ENCODE results near the gene CNN2.

CNN2 gene

DNA sequence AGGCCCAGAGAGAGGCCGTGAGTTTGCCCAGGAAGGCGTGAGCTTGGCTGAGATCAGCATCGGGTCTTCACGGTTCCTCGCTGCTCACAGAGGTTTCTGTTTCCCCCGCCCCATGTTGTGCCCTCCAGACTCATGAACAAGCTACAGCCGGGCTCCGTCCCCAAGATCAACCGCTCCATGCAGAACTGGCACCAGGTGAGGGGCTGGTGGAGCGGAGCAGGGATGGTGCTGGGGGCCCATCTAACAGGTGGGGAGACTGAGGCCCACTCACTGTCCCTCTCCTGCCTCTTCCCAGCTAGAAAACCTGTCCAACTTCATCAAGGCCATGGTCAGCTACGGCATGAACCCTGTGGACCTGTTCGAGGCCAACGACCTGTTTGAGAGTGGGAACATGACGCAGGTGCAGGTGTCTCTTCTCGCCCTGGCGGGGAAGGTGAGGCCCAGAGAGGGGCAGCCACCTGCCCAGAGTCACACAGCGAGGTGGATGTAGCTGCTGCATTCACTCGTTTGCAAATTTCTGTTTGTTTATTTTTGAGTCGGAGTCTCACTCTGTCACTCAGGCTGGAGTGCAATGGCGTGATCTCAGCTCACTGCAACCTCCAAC is 6.0 kb downstream of the CNN2 start:
- no peak for FAIRE-seq

DNA sequence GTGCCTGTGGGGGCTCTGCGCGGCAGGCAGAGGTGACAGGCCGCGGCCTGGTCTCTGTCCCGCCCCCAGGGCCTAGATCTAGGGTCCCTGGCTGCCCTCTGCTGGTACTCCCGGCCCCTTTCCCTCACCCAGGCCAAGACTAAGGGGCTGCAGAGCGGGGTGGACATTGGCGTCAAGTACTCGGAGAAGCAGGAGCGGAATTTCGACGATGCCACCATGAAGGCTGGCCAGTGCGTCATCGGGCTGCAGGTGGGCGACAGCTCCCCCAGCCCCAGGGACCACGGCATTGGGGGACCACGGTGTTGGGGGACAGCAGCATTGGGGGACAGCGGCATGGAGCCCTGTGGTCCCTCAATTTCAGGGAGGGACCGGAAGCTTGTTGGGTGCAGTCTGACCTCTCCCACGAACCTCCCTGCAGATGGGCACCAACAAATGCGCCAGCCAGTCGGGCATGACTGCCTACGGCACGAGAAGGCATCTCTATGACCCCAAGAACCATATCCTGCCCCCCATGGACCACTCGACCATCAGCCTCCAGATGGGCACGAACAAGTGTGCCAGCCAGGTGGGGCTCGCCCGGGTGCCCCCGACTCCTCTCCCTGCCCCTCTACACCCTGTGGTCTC is 9.7 kb downstream of the CNN2 start:
- no peak for FAIRE-seq

DNA sequence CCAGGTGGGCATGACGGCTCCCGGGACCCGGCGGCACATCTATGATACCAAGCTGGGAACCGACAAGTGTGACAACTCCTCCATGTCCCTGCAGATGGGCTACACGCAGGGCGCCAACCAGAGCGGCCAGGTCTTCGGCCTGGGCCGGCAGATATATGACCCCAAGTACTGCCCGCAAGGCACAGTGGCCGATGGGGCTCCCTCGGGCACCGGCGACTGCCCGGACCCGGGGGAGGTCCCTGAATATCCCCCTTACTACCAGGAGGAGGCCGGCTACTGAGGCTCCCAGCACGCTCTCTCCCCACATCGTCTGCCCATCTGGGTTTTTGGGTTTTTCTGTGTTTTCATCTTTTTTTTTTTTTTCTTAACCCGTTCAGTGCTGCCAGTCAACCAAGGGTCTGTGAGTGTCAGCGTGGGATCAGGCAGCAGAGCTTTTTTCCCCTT is 11.2 kb downstream of the CNN2 start:
- no peak for FAIRE-seq

DNA sequence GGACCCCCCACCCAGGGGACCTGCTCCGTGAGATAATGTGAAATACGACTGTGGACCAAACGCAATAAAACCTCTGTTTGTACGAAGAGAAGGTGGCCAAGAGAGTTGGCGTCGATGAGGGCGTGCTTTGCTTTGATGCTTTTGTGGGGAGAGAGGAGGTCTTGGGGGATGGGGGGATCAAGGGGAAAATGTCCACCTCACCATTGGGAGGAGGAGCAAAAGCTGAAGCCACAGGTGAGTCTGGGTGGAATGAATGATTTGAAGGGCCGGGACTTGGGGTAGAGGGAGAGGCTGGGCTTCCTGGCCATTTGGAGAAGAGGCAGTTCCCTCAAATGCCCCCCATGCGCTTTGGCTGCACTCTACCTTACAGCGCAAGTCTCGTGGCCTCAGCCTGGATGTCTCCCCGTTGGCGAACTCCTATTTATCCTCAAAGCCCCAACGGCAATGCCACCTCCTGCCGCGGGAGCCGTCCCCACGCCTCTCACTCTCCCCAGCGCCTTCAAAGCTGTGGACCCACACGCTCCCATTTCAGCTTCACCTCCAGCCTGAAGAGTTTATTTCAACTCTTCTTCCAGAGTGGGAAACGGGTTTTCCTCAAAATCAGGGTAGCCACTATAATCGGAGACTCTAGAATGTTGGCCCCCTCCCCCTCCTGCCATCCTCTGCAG is 12.7 kb downstream of the CNN2 start:
- FAIRE-seq, result no peak

DNA sequence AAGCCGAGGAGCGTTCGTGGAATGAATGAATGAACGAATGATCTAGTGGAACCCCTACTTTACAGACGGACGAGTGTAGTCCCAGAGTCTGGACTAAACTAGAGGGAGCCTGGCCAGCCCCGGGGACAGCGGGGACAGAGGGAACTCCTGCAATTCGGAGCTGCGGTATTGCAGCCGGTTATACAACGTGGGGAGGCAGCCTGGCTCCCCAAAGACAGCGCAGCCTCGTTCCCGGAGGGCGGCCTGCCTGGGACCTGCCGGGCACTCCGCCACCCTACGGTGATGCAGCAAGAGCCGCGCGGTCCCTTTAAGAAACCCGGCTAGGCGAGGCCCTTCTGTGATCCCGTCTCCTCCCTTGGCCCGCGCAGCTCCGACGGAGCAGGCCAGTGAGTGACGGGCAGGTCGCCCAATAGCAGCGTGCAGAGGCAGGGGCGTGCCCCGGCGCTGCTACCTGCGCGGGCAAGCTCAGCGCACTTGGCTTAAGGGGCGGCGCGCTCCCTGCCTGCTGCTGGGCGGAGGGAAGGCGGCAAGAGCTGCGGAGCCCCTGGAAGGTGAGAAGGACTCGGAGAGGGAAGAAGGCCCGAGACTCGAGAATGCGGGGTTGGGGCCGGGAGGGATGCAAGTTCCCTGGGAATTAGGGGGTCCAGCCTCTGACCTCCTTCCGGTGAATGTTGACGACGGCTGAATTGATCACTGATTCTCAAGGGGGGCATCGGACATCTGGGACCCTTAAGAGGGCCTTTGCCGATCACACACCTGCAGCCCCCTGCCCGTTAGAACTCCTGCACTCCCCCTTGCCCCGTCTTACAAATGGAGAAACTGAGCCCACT is 13.5 kb downstream of the CNN2 start, which contains the start of gene ABCA7:
ABCA7 (plus strand) TSS at position 462 of the 830 bp plus-strand sequence. CDS start 1,255 bp downstream, outside the sequence.
- FAIRE-seq, result no peak

DNA sequence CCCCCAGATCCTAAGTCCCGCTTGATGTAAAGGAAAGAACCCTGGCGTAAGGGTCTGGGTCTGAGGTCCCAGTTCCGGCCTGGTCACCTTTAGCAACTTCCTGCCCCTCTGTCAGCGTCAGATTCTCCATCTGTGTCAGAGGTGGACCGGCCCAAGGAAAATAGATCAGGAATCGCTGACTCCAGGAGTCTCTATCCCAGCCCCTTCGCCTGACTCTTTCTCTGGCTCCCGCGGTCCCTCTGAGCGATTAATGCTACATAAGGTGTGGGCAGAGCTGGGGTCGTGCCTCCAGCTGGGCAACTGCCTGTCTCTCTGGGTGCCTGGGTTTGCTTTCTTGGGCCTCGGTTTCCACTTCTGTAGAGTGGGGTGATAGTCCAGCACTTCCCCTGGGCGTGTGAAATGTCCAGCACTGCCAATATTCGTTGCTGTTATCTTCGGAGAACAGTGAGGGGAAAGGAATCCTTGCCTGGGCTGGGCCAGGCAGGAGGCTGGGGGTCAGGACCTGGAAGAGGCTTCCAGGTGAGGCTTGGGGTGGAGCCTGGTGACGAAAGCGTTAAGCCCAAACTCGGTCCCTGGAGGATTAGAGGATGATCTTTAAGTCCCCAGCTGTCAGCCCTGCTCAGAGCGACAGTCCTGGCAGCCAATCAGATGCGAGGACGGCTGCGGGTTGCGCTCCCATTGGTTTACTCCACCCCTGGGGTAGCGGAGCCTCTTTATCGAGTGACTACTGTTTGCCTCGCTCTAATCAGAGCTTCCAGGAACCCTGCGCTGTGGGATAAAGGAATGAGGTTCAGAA is 14.3 kb downstream of the CNN2 start:
- FAIRE-seq, result no peak

DNA sequence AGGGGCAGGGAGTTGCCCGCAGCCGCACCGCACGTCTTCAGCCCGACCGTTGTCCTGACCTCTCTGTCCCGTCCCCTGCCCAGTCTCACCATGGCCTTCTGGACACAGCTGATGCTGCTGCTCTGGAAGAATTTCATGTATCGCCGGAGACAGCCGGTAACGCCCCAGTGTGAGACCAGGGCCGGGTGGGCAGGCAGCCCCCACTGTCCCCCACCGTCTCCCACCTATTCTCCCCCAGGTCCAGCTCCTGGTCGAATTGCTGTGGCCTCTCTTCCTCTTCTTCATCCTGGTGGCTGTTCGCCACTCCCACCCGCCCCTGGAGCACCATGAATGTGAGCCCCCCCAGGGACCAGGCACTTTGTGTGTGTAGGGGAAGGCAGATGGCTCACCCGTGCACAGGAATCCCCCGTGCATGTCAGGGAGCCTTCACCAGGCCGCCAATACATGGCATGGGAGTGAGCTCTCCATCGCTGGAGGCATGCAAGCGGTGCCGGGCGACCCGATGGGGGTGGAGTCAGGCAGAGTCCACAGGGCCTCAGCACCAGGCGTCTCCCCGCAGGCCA is 14.9 kb downstream of the CNN2 start:
- no peak for FAIRE-seq

DNA sequence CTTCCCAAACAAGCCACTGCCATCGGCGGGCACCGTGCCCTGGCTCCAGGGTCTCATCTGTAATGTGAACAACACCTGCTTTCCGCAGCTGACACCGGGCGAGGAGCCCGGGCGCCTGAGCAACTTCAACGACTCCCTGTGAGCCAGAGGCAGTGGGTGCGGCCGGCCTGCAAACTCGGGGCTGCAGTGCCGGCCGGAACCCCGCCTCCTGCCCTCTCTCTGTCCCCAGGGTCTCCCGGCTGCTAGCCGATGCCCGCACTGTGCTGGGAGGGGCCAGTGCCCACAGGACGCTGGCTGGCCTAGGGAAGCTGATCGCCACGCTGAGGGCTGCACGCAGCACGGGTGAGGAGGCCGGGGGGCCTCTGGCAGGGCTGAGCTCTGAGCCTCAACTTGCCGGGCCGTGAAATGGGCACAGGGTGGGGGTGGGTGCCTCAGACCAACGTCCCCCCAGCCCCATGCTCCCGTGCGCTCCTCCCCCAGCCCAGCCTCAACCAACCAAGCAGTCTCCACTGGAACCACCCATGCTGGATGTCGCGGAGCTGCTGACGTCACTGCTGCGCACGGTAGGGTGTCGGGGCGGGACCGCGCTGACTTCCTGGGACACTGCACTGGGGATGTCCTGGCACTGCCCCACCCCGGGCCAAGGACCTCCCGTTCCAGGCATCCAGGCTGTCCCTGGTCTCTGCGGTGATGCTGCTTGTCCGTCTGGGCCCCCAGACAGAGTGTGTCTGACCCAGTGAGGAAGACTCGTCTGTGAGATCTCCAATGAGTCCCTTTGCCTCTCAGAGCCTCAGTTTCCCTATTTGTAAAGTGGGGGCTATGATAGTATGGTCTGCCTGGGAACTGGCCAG is 15.7 kb downstream of the CNN2 start:
- FAIRE-seq, result no peak

DNA sequence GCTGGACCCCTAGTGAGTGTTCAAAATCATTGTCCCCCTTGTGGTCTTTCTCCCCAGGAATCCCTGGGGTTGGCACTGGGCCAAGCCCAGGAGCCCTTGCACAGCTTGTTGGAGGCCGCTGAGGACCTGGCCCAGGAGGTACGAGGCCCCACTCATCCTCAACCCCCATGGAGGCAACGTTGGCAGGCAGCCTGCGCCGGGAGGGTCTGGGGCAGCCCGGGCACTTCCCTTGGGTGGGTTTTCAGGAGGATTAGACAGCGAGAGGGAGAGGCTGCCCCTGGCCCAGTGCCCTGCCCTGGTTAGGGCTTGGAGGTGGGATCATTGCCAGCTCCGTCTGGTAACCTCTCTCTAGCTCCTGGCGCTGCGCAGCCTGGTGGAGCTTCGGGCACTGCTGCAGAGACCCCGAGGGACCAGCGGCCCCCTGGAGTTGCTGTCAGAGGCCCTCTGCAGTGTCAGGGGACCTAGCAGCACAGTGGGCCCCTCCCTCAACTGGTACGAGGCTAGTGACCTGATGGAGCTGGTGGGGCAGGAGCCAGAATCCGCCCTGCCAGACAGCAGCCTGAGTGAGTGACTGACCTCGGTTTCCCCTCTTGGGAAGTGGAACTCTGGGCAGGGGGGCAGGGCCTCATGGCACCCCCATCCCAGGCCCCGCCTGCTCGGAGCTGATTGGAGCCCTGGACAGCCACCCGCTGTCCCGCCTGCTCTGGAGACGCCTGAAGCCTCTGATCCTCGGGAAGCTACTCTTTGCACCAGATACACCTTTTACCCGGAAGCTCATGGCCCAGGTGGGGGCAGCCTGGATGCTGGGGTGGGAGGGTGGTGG is 16.5 kb downstream of the CNN2 start:
- FAIRE-seq, result no peak

DNA sequence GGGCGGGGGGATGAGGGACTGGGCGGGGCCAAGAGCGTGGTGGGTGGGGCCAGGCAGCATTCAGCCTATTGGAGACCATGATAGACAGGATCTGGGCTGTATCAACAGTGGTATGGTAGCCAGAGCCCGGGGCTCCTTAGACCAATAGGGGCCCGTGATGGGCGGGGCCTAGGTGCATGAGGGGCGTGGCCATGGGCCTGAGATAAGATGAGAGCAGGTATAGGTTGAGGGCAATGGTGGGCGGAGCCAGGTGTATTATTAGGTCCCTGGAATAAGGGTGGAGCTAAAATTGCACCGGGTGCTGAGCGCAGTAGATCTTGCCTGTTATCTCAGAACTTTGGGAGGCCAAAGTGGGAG is 18.8 kb downstream of the CNN2 start:
- no peak for FAIRE-seq

DNA sequence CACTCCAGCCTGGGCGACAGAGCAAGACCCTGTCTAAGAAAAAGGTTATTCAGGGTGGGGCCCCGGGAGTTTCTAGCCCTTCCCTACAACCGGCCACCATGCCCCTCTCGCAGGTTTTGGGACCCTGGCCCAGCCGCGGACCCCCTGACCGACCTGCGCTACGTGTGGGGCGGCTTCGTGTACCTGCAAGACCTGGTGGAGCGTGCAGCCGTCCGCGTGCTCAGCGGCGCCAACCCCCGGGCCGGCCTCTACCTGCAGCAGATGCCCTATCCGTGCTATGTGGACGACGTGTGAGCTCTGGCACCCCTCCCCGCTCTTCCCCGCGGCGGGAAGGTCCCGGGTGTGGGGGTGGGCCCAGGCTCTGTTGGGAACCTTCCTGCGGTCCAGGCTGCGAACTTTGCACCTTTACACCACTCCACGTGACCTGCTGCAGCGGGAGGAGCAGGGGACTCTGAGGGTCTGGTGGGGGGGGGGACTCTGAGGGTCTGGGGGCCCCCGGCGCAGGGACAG is 19.8 kb downstream of the CNN2 start:
- no peak for FAIRE-seq

DNA sequence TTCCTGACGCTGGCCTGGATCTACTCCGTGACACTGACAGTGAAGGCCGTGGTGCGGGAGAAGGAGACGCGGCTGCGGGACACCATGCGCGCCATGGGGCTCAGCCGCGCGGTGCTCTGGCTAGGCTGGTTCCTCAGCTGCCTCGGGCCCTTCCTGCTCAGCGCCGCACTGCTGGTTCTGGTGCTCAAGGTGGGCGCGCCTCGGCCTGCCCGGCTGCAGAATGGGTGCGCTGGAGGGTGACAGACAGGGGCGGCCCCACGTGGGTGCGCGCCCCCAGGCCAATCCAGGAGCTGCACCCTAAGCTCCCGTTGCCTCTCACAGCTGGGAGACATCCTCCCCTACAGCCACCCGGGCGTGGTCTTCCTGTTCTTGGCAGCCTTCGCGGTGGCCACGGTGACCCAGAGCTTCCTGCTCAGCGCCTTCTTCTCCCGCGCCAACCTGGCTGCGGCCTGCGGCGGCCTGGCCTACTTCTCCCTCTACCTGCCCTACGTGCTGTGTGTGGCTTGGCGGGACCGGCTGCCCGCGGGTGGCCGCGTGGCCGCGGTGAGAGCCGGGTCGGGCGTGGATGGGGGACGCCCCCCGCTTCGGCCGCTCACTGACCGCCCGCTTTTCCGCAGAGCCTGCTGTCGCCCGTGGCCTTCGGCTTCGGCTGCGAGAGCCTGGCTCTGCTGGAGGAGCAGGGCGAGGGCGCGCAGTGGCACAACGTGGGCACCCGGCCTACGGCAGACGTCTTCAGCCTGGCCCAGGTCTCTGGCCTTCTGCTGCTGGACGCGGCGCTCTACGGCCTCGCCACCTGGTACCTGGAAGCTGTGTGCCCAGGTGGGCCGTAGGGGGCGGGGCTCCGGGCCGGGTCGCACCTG is 20.7 kb downstream of the CNN2 start:
- FAIRE-seq, result no peak

DNA sequence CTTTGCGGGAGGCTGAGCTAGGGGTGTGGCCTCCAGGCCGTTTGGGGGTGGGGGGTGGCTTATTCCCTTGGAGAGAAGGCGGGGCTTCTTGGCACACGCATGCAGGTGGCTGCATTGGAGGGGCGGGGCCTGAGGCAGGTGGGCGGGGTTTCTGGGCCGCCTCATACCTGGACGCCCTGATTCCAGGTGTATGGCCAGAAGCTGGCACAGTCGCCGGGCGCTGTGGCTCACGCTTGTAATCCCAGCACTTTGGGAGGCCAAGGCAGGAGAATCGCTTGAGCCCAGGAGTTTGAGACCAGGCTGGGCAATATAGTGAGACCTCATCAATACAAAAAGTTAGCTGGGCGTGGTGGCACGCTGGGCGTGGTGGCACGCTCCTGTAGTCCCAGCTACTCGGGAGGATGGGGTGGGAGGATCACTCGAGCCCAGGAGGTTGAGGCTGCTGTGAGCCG is 21.3 kb downstream of the CNN2 start:
- FAIRE-seq, result no peak

DNA sequence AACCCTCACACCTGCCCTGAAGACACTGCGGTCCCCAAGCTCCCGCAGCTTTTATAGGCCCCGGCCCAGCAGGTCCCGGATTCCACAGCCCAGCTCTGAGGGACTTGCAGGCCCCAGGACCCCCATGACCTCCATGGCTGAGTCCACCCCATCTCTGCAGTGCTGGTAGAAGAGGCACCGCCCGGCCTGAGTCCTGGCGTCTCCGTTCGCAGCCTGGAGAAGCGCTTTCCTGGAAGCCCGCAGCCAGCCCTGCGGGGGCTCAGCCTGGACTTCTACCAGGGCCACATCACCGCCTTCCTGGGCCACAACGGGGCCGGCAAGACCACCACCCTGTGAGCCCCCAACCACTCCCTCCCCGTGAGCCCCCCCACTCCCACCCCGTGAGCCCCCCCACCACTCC is 22.7 kb downstream of the CNN2 start:
- FAIRE-seq, result no peak

DNA sequence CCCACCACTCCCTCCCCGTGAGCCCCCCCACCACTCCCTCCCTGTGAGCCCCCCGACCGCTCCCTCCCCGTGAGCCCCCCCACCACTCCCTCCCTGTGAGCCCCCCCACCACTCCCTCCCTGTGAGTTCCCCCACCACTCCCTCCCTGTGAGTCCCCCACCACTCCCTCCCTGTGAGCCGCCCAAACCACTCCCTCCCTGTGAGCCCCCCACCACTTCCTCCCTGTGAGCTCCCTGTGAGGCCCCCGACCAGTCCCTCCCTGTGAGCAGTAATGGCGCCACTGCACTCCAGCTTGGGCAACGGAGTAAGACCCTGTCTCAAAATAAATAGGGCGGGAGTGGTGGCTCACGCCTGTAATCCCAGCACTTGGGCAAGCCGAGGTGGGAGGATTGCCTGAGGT is 23.4 kb downstream of the CNN2 start:
- no peak for FAIRE-seq

DNA sequence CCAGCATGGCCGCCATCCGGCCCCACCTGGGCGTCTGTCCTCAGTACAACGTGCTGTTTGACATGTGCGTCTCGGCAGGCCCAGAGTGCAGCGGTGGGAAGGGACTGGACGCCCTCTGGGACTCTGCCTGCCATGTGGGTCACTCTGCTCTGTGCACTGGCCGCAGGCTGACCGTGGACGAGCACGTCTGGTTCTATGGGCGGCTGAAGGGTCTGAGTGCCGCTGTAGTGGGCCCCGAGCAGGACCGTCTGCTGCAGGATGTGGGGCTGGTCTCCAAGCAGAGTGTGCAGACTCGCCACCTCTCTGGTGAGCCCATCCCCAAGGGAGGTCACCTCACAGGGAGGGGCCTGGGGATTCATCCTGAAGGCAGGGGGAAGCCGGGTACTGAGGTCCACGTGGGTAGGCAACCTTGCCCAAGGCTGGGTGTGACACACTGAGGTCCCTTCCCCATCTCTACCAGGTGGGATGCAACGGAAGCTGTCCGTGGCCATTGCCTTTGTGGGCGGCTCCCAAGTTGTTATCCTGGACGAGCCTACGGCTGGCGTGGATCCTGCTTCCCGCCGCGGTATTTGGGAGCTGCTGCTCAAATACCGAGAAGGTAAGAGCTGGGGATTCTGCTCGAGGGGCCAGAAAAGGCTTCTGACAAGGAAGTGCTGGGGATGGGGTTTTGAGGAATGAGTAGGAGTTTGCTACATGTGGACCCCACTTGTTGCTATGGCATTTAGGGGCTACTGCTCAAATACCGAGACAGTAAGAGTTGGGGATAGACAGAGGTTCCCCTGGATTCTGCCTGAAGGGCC is 24.8 kb downstream of the CNN2 start:
- no peak for FAIRE-seq

DNA sequence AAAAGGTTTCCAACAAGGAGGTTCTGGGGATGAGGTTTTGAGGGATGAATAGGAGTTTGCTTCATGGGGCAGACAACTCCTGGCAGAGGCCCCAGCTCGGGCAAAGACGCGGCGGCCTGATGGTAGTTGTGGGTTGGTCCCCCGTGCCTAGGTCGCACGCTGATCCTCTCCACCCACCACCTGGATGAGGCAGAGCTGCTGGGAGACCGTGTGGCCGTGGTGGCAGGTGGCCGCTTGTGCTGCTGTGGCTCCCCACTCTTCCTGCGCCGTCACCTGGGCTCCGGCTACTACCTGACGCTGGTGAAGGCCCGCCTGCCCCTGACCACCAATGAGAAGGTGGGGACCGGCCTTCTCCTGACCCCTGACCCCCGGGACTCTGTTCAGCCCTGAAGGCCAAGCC is 25.4 kb downstream of the CNN2 start:
- FAIRE-seq, result no peak

DNA sequence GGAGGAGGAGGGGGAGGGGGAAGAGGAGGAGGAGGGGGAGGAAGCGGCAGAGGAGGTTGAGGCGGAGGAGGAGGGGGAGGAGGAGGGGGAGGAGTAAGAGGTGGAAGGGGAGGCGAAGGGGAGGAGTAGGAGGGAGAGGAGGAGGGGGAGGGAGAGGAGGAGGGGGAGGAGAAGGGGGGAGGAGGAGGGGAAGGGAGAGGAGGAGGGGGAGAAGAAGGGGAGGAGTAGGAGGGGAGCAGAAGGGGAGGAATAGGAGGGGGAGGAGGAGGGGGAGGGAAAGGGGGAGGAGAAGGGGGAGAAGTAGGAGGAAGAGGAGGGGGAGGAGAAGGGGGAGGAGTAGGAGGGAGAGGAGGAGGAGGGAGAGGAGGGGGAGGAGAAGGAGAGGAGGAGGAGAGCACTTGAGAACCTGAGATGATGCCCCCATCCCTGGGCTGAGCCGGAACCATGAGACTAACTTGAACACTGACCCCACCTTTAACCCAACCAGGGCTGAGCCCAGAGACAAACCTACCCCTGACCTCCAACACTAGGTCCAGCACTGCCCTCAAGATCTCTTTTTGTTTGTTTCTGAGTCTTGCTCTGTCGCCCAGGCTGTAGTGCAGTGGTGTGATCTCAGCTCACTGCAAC is 26.1 kb downstream of the CNN2 start:
- FAIRE-seq, result no peak

All from islet of Langerhans (tissue), 1 donor.